Esophagus muscularis mucosa (tissue), 4 donors: ENCODE measurements around the gene ABHD16B. TPM values are rescaled to one million over a fixed set of nuclear protein-coding genes. Genes with fewer than 3 reads are reported as not detected.

ENCODE experiments used
- DNase-seq: peaks from one replicate; pipeline ENCODE4 v3.0.0-alpha.2; 2017; ENCODE audit errors: extremely low spot score
- H3K27ac ChIP-seq, 4 donors: fragments of 200-600 bp; sonication (generic); replicated peaks in 1 of 4; 1 replicate in 3 of 4; 2 replicates in 1 of 4; pipeline ENCODE4 v1.5.1; 2016 to 2019; ENCODE audit warnings: mild to moderate bottlenecking in 1 of 4
- H3K27me3 ChIP-seq, 4 donors: fragments of 200-600 bp; sonication (generic); one replicate each; pipeline versions ENCODE4 v1.5.1 to v1.6.0; 2016 to 2019
- H3K36me3 ChIP-seq, 4 donors: fragments of 200-600 bp; sonication (generic); one replicate each; pipeline ENCODE4 v1.5.1; 2016 to 2019
- H3K4me1 ChIP-seq, 4 donors: fragments of 200-600 bp; sonication (generic); one replicate each; pipeline ENCODE4 v1.5.1; 2016 to 2019
- H3K4me3 ChIP-seq, 4 donors: fragments of 200-600 bp; sonication (generic); 1 replicate in 2 of 4; 2 replicates in 2 of 4; pipeline ENCODE4 v1.5.1; 2016 to 2019; ENCODE audit warnings: mild to moderate bottlenecking in 4 of 4, moderate library complexity in 1 of 4
- H3K9me3 ChIP-seq, 4 donors: fragments of 200-600 bp; sonication (generic); 1 replicate in 3 of 4; 2 replicates in 1 of 4; pipeline ENCODE4 v1.5.1; 2016 to 2019
- EP300 ChIP-seq: sonication (generic); formaldehyde crosslinking; IDR thresholded peaks from one replicate; pipeline ENCODE4 v1.6.1; 2017; ENCODE audit warnings: antibody characterized with exemption
- POLR2A ChIP-seq: fragments of 450-650 bp; IDR thresholded peaks from one replicate; pipeline ENCODE4 v1.6.1; 2017; ENCODE audit warnings: antibody characterized with exemption, moderate library complexity, mild to moderate bottlenecking, low read depth
- POLR2AphosphoS5 ChIP-seq, 2 donors: sonication (generic); formaldehyde crosslinking; IDR thresholded peaks; one replicate each; pipeline ENCODE4 v1.6.1; 2017; ENCODE audit warnings: antibody characterized with exemption in 2 of 2
- WGBS: methylation state at CpG from one replicate; pipeline ENCODE4 v1.1.5; 2018; 5-methylcytosine and 5-hydroxymethylcytosine counted together
- intact Hi-C: fragments of 100-400 bp; cut with DNase I; formaldehyde crosslinking; loops from one replicate; pipeline ENCODE4 v1.15.1; 2023
- total RNA-seq, 4 donors: library from RNA; depleted of rRNA; stranded (reverse); fragments of >200 nt; gene quantifications; one replicate each; pipeline versions ENCODE4 v1.1.0 to v1.2.1, GENCODE V29; 2016
- TF ChIP-seq, protein P1 (sequence below), 3 experiments: fragments of 200-600 bp in 2 of 3; fragments of 450-650 bp in 1 of 3; sonication (generic) in 2 of 3; IDR thresholded peaks; one replicate each; pipeline ENCODE4 v1.5.1; 2017 to 2019; ENCODE audit warnings: antibody characterized with exemption in 3 of 3, mild to moderate bottlenecking in 2 of 3, moderate library complexity in 1 of 3

Gene ABHD16B
- total RNA-seq, 4 donors from 2014 or later = not detected

DNA sequence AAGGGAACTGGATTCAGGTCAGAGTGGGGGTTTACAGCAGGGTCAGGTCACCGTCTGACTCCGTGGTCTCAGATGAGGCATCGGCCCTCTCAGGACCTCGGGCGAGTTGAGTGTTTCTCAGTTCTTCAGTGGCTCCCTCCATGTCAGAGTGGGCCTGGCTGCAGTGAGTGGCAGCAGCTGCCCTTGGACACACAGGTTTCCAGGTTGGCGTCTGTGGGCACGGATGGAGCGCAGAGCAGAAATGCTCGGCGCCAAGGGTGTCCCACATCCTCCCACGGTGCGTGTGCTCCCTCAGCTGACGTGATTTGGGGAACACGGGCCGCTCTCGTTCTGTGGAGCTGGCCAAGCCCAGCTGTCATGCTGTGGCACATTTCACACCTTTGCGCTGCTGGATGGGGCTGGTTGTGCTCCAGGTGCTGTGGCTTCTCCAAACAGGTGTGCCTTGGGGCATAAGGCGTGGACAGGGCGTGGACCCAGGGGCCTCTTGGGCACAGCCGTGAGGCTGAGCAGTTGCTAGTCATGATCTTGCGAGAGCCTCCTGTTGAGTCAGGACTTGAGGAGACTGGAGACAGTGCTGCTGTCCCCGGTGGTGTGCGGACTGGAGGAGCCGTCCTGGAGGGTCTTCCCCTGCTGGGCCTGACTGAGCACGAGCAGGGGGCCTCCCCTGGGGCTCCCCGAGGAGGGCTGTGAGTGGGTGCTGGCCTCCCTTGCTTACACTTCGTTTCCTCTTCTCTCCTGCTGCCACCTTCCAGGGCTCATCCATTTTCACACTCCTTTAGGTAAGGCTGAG lies 24.2 kb downstream of the ABHD16B start:
- Histone ChIP-seq H3K36me3 (peaks cover 38 to 99% (median 94%) of the 10 kb centered on the region in 4 donors), H3K4me1 (peaks cover 0 to 7% (median 2%) of the 10 kb centered on the region in 4 donors), H3K4me3 (no peak overlapping the region), H3K27ac (no peak overlapping the region), H3K9me3 (no peaks in the 10 kb centered on the region), H3K27me3 (no peaks in the 10 kb centered on the region)
- TF ChIP-seq POLR2AphosphoS5 (IDR thresholded peaks at IDR 0.05) (no peak), EP300 (no peak), POLR2A (no peak)
- TF ChIP-seq, protein P1, sequence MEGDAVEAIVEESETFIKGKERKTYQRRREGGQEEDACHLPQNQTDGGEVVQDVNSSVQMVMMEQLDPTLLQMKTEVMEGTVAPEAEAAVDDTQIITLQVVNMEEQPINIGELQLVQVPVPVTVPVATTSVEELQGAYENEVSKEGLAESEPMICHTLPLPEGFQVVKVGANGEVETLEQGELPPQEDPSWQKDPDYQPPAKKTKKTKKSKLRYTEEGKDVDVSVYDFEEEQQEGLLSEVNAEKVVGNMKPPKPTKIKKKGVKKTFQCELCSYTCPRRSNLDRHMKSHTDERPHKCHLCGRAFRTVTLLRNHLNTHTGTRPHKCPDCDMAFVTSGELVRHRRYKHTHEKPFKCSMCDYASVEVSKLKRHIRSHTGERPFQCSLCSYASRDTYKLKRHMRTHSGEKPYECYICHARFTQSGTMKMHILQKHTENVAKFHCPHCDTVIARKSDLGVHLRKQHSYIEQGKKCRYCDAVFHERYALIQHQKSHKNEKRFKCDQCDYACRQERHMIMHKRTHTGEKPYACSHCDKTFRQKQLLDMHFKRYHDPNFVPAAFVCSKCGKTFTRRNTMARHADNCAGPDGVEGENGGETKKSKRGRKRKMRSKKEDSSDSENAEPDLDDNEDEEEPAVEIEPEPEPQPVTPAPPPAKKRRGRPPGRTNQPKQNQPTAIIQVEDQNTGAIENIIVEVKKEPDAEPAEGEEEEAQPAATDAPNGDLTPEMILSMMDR (IDR thresholded peaks at IDR 0.05) = no peak
- intact Hi-C loops = no loop called here
- no peak for DNase-seq
- 89% methylated on average over 10 of the region's 27 CpGs for whole genome bisulfite sequencing

DNA sequence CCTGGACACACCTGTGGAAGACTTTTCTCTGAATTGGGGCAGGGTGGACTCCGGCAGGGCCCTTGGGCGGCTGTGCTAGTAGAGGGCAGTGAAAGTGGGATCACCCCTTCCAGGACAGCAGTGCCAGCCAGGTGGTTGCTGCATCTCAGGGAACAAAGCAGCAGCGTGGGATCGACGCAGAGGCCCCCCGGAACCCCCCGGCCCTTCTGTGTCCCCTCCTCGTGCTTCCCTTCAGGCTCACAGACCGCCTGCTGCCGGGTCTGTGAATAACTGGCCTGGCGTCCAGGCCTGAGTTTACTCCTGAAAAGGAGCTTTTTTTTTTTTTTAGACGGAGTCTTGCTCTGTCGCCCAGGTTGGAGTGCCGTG lies 24.7 kb downstream of the ABHD16B start:
- intact Hi-C loops = no loop called here
- H3K27ac ChIP-seq = no peak overlapping the region
- no peaks in the 10 kb centered on the region for H3K27me3 ChIP-seq
- H3K36me3 ChIP-seq = peaks cover 42 to 99% (median 95%) of the 10 kb centered on the region in 4 donors
- no peak overlapping the region for H3K4me3 ChIP-seq
- peaks cover 0 to 7% (median 2%) of the 10 kb centered on the region in 4 donors for H3K4me1 ChIP-seq
- WGBS = 95% methylated on average over 14 of the region's 14 CpGs
- no peaks in the 10 kb centered on the region for H3K9me3 ChIP-seq
- TF ChIP-seq POLR2A = no peak
- TF ChIP-seq, protein P1 (IDR thresholded peaks at IDR 0.05) = no peak
- no peak for TF ChIP-seq EP300
- no peak for TF ChIP-seq POLR2AphosphoS5 (IDR thresholded peaks at IDR 0.05)
- no peak for DNase-seq

DNA sequence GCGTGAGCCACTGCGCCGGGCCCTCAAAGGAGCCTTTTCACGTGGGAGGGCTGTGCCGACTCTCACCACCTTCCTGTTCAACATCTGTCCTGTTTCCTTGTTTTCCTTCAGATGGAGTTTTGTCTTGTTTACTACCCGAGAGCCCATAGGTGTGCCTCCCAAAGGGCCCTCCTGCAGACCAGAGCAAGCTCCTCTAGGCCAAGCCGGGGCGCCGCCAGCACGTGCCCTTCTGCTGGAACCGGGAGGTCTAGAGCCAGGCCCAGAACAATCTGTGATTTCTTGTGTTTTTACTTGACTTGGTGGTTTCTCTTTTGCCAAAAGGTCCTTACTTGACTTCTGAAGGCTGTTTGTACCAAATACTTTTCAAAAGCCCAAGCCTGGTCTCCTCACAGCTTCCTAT lies 25.6 kb downstream of the ABHD16B start:
- TF ChIP-seq POLR2A (no peak), POLR2AphosphoS5 (IDR thresholded peaks at IDR 0.05) (no peak), EP300 (no peak)
- TF ChIP-seq, protein P1 (IDR thresholded peaks at IDR 0.05) = no peak
- WGBS = 93% methylated on average over 11 of the region's 11 CpGs
- no peaks in the 10 kb centered on the region for H3K9me3 ChIP-seq
- intact Hi-C loops = no loop called here
- H3K4me1 ChIP-seq = peaks cover 0 to 6% (median 2%) of the 10 kb centered on the region in 4 donors
- H3K27ac ChIP-seq = no peak overlapping the region
- peaks cover 42 to 99% (median 95%) of the 10 kb centered on the region in 4 donors for H3K36me3 ChIP-seq
- H3K4me3 ChIP-seq = no peak overlapping the region
- DNase-seq = no peak
- H3K27me3 ChIP-seq = no peaks in the 10 kb centered on the region

DNA sequence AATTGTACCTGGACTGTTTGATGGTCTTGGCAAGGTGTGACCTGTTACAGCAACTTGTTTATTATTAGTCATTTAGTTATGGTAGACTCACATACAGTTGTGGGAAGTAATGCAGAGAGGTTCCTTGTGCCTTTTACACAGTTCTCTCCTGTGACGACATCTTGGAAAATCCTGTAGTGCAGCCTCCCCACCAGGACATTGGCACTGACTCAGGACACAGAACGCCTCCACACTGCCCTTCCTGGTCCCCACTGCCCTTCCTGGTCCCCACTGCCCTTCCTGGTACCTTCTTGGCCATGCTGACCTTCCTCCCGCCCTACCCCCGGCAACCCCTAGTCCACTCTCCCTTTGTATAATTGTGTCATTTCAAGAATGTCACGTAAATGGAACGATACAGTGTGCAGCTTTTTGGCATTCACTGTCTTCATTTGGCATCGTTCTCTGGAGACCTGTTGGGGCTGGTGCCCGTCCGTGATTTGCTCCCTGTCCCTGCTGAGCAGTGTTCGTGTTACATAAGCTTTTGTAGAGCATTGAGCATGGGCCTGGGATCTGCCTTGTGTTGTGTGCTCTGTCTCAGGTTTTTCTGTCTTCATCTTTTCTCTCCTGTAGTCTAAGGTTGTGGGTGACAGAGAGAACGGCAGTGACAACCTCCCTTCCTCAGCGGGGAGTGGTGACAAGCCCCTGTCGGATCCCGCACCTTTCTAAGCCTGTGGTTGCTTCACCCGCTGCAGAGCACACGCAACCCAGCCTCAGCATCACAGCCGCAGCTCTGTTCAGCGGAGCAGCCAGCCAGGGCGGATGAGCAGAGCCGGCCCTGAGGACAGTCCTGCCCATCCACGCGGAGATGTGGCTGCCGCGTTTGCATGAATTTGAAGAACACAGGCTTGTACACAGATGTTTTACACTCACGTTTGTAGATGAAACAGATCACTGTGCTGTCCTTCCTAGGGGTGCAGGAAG lies 28.2 kb downstream of the ABHD16B start:
- intact Hi-C loops = no loop called here
- WGBS = 90% methylated on average over 23 of the region's 25 CpGs
- no peak overlapping the region for H3K27ac ChIP-seq

More for the DNA sequence above, 28.2 kb downstream of the ABHD16B start:
- H3K27me3 ChIP-seq = no peaks in the 10 kb centered on the region
- TF ChIP-seq POLR2AphosphoS5 (IDR thresholded peaks at IDR 0.05) = no peak
- TF ChIP-seq EP300 = no peak
- TF ChIP-seq, protein P1 (IDR thresholded peaks at IDR 0.05) = no peak
- TF ChIP-seq POLR2A = no peak
- H3K9me3 ChIP-seq = no peaks in the 10 kb centered on the region
- H3K36me3 ChIP-seq = peaks cover 29 to 74% (median 71%) of the 10 kb centered on the region in 4 donors
- no peak overlapping the region for H3K4me3 ChIP-seq
- DNase-seq = no peak
- H3K4me1 ChIP-seq = peaks cover 8 to 9% (median 8%) of the 10 kb centered on the region in 4 donors
